Non-pigmented ciliary epithelial cell (primary cell): ENCODE measurements around the gene CPE.
"Not testable (repeated sequence)": the region's sequence is repeated elsewhere in the genome, so short reads cannot be mapped to it uniquely, and the experiment has no call there.

Experiments used
- DNase-seq: peaks from one replicate; pipeline ENCODE4 v3.0.0-alpha.2; 2010; ENCODE audit warnings: low read depth

The CPE gene

GRCh38 chr4:165464813-165465381 is 86.1 kb downstream of the CPE start:
- no peak for DNase-seq

- DNase-seq: no peak
Measured at GRCh38 chr4:165470009-165470408, 91.2 kb downstream of the CPE start.

GRCh38 chr4:165472943-165473676 is 94.3 kb downstream of the CPE start:
- DNase-seq: no peak

GRCh38 chr4:165474784-165475705 is 96.2 kb downstream of the CPE start:
- DNase-seq: no peak

- no peak for DNase-seq
Measured at GRCh38 chr4:165475706-165476070, 96.9 kb downstream of the CPE start.

GRCh38 chr4:165476214-165477098 is 97.6 kb downstream of the CPE start:
- peak; percentile 31 for DNase-seq

GRCh38 chr4:165477799-165478198 is 99.0 kb downstream of the CPE start:
- DNase-seq: no peak

- no peak for DNase-seq
Measured at GRCh38 chr4:165478260-165478659, 99.5 kb downstream of the CPE start.

GRCh38 chr4:165481053-165481835 is 102.4 kb downstream of the CPE start:
- DNase-seq: no peak

GRCh38 chr4:165489786-165490185 is 111.0 kb downstream of the CPE start:
- no peak for DNase-seq

- not testable (repeated sequence) for DNase-seq
Measured at GRCh38 chr4:165492583-165492982, 113.8 kb downstream of the CPE start.

- DNase-seq: peak; percentile 19
Measured at GRCh38 chr4:165493359-165493758, 114.6 kb downstream of the CPE start.

GRCh38 chr4:165502916-165503907 is 124.4 kb downstream of the CPE start:
- no peak for DNase-seq

- DNase-seq: no peak
Measured at GRCh38 chr4:165504184-165504583, 125.4 kb downstream of the CPE start.

- no peak for DNase-seq
Measured at GRCh38 chr4:165505958-165506837, 127.4 kb downstream of the CPE start.

- DNase-seq: no peak
Measured at GRCh38 chr4:165506849-165507248, 128.0 kb downstream of the CPE start.

- DNase-seq: no peak
Measured at GRCh38 chr4:165507381-165507780, 128.6 kb downstream of the CPE start.

GRCh38 chr4:165508372-165509120 is 129.7 kb downstream of the CPE start:
- no peak for DNase-seq
